ENCODE results near the gene SC5D.

- TF ChIP-seq SIN3A (IDR thresholded peaks at IDR 0.05; ENCODE audit: borderline replicate concordance, insufficient read depth, low read length) (no peak), REST (IDR thresholded peaks at IDR 0.05; ENCODE audit: insufficient read depth in 1 of 2, low read depth in 2 of 2, low read length in 2 of 2) (no peak), TAF1 (IDR thresholded peaks at IDR 0.05; ENCODE audit: borderline replicate concordance, insufficient read depth, low read length) (no peak)
Measured at GRCh38 chr11:121282386-121282785, 10.2 kb upstream of the SC5D start.
